Dermis blood vessel endothelial cell (primary cell): ENCODE results near the gene MAS1L. TPM values are rescaled to one million over a fixed set of nuclear protein-coding genes. Genes with fewer than 3 reads are reported as not detected.

Source experiments
- DNase-seq: peaks from one replicate; pipeline ENCODE4 v3.0.0; 2010
- total RNA-seq: library from RNA; depleted of rRNA; stranded (reverse); fragments of >200 nt; gene quantifications from 2 replicates; pipeline ENCODE4 v1.2.3, GENCODE V29; 2014

MAS1L gene
- total RNA-seq, 1 donor from 2014 or later: not detected

DNA sequence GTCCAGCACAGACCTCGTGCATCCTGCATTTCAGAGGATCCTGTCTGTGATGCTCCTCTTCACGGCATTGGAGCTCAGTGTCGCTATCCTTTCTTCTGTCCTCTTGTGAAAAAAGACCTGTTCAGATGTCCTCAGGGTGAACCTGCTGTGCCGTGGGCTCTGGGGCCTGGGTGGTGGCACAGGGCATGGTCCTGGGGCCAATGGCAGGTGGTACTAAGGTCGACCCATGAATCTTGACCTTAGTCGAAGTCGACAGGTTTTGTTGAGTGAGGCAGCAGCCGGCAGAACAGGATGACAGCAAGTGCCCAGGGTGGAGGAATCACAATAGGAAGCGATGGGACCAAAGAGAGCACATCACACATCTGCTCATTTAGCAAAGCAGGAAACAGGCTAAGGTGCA, 22.0 kb upstream of the MAS1L start:
- DNase-seq: no peak

DNA sequence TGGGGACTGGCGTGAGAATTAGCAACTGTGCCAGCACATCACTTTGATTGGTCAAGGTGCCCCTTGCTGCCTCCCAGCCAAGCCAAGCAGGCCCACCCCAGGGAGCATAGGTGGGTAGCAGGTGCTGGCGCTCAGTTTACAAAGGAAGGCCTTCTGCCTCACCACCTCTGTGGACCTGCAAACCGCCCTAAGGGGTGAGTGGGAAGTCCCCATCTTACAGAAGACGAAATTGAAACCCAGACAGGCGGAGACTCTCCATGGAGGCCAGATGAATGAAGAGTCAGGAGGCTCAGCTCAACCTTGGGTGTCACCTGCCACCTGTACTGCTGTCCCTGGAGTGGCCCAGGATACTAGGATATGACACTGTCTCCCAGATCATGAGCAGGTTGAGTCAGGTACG, 21.5 kb upstream of the MAS1L start:
- DNase-seq: no peak

- DNase-seq: no peak
These were observed 19.6 kb upstream of the MAS1L start for GRCh38 chr6:29507319-29507718.

GRCh38 chr6:29506446-29507067, 18.8 kb upstream of the MAS1L start:
- DNase-seq: no peak

DNA sequence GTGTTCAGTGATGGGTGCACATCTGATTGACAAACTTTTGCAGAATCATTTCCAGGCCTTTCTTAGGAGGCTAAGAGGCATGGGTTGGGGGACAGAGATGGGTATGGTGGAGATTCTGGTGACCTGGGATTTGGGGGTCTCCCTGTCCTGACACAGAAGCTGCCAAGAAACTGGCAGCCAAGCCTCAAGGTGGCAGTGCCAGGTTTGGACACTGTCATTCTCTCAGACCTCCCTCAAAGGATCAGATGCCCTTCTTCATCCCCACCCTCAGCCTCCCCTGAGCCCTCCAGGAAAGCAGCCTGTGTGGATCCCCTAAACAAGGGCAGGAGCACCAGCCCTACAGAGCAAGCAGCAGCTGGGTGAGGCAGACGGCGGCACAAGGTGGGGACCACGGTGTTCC, 18.1 kb upstream of the MAS1L start:
- no peak for DNase-seq

DNA sequence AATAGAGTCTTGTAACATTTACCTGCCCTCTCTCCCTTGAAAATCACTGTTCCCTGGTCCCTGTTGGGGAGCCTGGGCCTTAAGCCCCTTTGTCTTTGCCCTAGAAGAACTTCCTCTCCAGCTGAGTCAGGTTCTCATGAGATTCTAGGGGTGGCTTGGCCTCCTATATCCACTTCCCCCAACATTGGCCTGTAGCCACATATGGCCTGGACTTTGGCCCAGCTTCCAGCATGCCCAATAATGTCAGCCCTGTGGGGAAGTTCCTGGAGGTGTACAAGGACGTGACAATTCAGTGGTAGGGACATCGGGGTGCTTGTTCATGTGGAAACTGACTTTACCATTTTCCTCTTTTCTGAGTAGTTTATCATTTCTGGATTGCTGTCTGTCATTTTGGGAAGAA, 17.2 kb upstream of the MAS1L start:
- DNase-seq: no peak

GRCh38 chr6:29502597-29502996, 14.8 kb upstream of the MAS1L start:
- DNase-seq: peak; percentile 19

- no peak for DNase-seq
These were observed 14.4 kb upstream of the MAS1L start for GRCh38 chr6:29502181-29502580.

DNA sequence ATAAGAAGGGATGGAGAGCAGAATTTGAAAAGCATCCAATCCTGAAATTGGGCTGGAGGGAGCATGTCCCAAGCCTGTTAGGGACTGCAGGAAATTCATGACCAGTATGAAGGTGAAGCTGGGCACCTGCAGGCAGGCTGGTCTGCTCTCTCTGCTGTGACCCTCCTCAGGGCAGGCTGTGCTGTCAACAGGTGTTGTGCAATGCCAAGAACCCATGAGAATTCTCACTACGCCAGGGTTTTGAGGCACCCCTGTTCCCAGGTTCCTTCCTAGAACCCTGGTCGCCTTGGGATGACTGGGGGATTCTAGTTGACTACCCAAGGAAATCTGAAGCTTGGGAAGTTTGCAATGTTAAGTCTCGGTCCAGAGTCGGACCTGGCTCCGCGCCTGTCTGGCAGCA, 13.3 kb upstream of the MAS1L start:
- no peak for DNase-seq

- DNase-seq: no peak
These were observed 12.8 kb upstream of the MAS1L start for GRCh38 chr6:29500594-29500993.

DNA sequence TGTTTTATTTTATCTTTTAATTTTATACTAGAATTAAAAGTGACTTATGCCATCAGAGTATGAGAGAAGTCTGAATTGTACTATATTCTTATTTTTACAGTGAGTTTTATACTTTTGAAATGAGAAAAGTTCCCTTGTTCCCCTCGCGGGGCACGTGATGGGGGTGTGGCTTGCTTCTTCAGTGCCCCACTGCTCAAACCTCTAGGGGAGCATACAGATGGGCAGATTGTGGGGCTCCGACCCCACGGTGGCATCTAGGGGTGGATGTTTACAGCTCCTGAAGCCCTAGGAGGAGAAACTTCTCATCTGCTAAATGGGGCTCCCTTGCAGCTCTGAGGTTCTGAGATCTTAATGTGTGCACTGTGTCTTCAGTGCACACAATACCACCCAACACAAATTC, 11.9 kb upstream of the MAS1L start:
- DNase-seq: no peak

DNA sequence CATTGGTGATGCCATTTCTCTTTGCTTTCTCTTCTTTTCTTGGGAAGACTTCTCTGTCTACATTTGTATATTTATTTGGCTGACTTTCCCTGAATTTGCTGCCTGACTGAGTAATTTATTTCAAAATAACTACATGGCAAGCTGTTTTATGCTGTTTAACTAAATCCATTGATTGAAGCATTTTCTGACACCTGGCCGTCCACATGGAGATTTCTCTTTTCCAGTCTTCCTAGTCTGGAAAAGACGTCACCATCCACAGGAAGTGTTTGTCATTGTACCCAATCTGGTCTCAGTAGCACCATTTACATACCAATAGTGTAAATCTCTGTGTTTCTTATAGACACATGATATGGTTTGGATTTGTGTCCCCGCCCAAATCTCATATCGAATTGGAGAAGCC, 9.2 kb upstream of the MAS1L start:
- DNase-seq: no peak

GRCh38 chr6:29495571-29495970, 7.8 kb upstream of the MAS1L start:
- no peak for DNase-seq

GRCh38 chr6:29494131-29494530, 6.4 kb upstream of the MAS1L start:
- no peak for DNase-seq

DNA sequence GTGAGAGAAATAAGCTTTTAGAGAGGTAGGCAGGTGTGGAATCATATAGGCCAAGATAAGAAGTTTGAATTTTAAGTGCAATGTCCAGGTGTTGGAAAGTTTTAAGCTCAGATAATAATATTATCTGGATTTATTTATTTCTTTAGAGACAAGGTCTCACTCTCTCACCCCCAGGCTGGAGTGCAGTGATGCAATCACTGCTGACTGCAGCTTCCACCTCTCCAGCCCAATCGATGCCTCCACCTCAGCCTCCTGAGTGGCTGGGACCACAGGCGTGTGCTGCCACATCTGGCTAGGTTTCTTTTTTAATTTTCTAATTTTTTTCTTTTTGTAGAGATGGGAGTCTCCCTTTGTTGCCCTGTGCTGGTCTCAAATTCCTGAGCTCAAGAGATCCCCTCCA, 5.5 kb upstream of the MAS1L start:
- DNase-seq: no peak

GRCh38 chr6:29491574-29491973, 3.8 kb upstream of the MAS1L start:
- no peak for DNase-seq

DNA sequence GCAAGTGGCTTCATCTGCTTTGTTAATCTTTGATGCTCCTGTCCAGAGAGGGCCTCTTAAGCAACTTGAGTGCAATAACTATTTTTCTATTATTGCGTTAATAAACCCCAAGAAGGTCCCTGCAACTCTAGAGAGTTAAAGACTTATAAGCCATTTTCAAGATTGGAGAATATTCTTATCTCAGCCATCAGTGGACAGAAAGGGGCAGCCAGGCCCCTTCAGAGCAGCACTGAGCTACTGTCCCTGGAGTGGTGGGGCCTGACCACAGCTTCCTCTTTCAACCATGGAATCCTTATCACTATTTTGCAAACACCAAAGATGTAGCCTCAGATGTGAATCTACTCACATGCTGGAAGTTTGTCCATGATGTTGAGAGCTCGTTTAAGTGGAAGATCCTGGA, 2.8 kb upstream of the MAS1L start:
- DNase-seq: no peak

DNA sequence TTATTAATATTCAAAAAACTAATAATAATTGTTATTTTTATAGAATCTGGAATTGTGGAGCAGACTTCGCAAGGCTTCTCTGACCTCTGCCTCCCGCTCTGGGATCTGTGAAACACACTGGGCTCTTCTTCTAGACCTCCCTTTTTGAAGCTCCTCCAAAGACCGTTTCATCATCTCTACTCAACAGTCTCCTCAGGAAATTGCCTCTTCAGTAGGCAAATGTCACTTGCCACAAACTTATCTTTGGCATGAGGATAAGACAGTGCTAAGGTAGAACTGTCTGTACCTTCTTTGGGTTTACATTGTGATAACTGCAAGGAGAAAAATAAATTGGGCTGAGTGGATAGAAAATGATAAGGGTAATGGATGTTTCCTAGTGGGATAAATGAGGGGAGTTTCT, 2.3 kb upstream of the MAS1L start:
- DNase-seq: no peak

- DNase-seq: no peak
These were observed 1.5 kb upstream of the MAS1L start for GRCh38 chr6:29489286-29489685.

DNA sequence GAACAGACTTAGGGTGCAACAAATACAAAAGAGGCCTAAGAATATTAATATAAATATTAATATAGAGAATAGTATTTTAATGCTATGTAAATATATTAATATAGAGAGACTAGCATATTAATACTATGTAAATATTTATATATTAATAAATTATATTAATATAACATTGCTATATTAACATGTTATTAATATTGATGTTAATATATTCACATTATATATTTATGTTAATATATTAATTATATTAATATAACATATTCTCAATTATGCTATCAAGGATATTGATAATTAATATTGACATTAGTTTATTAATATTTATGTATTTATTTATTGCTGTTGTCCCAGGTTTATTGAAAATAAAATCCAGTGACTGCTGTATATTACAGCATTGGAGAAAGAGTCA, 1.1 kb upstream of the MAS1L start:
- DNase-seq: no peak

DNA sequence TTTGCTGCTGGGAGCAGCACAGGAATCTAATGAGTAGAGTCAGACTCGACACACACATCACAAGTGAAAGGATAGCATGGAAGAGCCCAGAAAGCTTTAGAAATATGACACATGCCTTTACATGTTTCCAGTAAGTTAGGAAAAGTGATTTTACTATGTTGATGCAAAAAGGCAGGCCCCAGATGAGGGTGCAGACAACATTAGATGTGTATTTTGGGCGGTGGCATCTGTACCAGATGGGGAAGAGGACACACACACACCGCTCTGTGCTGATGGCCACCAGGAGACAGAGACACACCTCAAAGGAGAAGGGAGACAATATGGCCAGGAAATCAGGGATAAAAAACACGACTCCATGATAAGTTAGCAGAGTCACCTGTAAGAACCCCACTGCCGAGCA, 625 bp downstream of the MAS1L start:
- DNase-seq: no peak

DNA sequence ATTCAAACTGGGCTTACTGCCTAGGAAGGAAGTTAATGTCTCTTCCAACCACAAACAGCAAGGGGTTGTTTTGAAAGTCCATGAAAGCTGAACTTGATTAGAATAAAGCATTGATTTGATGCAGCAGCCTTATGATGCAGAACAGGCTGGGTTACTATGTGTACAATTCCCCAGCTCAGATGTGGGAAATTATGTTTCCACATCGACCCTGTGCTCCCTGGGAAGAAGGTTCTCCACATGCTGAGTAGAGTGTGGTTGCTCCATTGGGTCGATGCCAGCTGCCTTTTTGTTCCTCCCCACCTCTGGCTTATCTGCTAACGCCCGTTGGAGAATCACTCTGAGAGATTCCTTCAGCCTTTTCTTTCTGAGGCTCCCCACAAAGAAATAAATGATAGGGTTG, 1.2 kb downstream of the MAS1L start:
- no peak for DNase-seq

DNA sequence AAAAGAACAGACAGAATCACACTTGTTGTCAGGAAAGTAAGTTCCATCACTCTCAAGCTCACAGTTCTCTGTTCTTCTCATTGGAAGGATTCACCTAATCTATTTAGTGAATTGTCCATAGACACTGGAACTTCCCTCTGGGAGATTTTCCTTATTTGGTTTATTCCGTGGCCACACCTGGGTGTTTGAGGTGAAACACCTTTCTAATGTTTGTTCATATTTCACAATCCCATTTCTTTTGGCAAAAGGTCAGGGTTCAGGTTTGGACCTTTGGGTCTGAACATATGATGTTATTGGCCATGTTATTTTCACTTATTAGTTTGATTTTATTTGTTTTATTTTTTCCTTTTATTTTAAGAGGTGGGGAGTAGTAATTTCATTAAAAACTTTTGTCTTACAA, 4.0 kb downstream of the MAS1L start:
- no peak for DNase-seq

- DNase-seq: no peak
These were observed 4.6 kb downstream of the MAS1L start for GRCh38 chr6:29483186-29483585.

- DNase-seq: no peak
These were observed 8.2 kb downstream of the MAS1L start for GRCh38 chr6:29479560-29479959.

- DNase-seq: no peak
These were observed 9.0 kb downstream of the MAS1L start for GRCh38 chr6:29478740-29479139.
